Astrocyte (in vitro differentiated cells and primary cell): Measurements from ENCODE around the gene UGT1A5.

Source experiments
- EZH2 ChIP-seq: IDR thresholded peaks from 2 replicates; pipeline ENCODE4 v1.6.1; 2012; ENCODE audit warnings: mild to moderate bottlenecking, low read length, inconsistent platforms; ENCODE audit not compliant: insufficient read depth
- TF ChIP-seq, protein P1 (sequence below): IDR thresholded peaks from 2 replicates; pipeline ENCODE4 v1.5.1; 2011; ENCODE audit warnings: low read depth, mild to moderate bottlenecking, inconsistent platforms, low read length, moderate library complexity; ENCODE audit not compliant: insufficient read depth

DNA sequence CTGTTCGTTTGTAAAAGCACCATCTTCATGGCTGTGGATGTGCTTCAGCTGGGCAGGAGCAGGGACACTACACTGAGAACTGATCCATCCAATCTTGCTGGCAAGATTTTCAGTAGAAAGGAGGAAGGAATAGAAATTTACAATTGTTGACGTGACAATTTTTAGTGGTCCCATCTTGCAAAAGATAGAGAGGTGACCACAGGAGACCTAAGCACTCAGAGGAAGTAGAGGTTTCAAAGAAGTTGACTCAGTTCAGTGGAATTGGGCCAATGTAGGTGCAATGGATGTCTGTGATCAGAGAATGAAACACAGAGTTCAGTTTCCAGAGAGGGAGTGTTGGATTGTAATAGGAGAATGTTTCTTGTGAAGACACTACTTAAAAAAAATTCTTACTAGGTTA is 1.4 kb downstream of the UGT1A5 start:
- TF ChIP-seq EZH2, result no peak
- TF ChIP-seq, protein P1, sequence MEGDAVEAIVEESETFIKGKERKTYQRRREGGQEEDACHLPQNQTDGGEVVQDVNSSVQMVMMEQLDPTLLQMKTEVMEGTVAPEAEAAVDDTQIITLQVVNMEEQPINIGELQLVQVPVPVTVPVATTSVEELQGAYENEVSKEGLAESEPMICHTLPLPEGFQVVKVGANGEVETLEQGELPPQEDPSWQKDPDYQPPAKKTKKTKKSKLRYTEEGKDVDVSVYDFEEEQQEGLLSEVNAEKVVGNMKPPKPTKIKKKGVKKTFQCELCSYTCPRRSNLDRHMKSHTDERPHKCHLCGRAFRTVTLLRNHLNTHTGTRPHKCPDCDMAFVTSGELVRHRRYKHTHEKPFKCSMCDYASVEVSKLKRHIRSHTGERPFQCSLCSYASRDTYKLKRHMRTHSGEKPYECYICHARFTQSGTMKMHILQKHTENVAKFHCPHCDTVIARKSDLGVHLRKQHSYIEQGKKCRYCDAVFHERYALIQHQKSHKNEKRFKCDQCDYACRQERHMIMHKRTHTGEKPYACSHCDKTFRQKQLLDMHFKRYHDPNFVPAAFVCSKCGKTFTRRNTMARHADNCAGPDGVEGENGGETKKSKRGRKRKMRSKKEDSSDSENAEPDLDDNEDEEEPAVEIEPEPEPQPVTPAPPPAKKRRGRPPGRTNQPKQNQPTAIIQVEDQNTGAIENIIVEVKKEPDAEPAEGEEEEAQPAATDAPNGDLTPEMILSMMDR, result no peak
